GM12878 (cell line): ENCODE results near the gene ZNF662. TPM values are rescaled to one million over a fixed set of nuclear protein-coding genes. Genes with fewer than 3 reads are reported as not detected.

Experiments
- ATAC-seq: fragments of 200-7000 bp; cut with Tn5 transposase; 3 replicates; pipeline ENCODE4 v1.9.1; 2020; ENCODE audit warnings: mild to moderate bottlenecking, moderate library complexity
- BruUV-seq: library from RNA; stranded (reverse); fragments of 400-500 nt; replicated peaks from 2 replicates; lab custom pipeline; 2021; lab: Mats Ljungman, UMichigan
- CTCF ChIA-PET: fragments of 300-600 bp; sonication (Branson Sonifier 250); formaldehyde crosslinking; extraction: SDS; loops from one replicate; lab custom pipeline; 2021; ENCODE audit warnings: inconsistent platforms; lab: Yijun Ruan, JAX
- POLR2A ChIA-PET: fragments of 350-600 bp; formaldehyde crosslinking; extraction: SDS; loops from one replicate; lab custom pipeline; 2021; ENCODE audit warnings: inconsistent platforms; lab: Charles Lee
- RAD21 ChIA-PET: fragments of 300-600 bp; sonication (Branson Sonifier 250); formaldehyde crosslinking; loops from one replicate; lab custom pipeline; 2023; ENCODE audit warnings: antibody characterized with exemption; ENCODE audit not compliant: unreplicated experiment; lab: Charles Lee
- SMC1A ChIA-PET: fragments of 300-600 bp; sonication (Branson Sonifier 250); formaldehyde crosslinking; loops from one replicate; lab custom pipeline; 2023; ENCODE audit not compliant: unreplicated experiment, uncharacterized antibody; lab: Charles Lee
- DNase-seq: peaks from one replicate; pipeline ENCODE4 v3.0.0-alpha.2; 2011; ENCODE audit warnings: low read depth, low spot score
- FAIRE-seq: peaks from 3 replicates; lab custom pipeline; 2011; peaks lifted over from hg19 to GRCh38; lab: Jason Lieb, UNC
- H2AFZ ChIP-seq: 2 replicates; pipeline ENCODE4 v1.6.0; 2011; ENCODE audit warnings: low read depth, low read length, control low read depth; ENCODE audit not compliant: control insufficient read depth
- H3K27ac ChIP-seq: 2 replicates; pipeline ENCODE4 v1.5.1; 2011; ENCODE audit warnings: control low read depth; ENCODE audit not compliant: control insufficient read depth, insufficient read depth
- H3K27me3 ChIP-seq, 2 experiments: replicated peaks in 1 of 2; 2 replicates each; pipeline versions ENCODE4 v1.6.0 to v1.6.1; 2011; ENCODE audit warnings: low read length in 1 of 2; ENCODE audit not compliant: control insufficient read depth in 2 of 2, insufficient read depth in 2 of 2
- H3K36me3 ChIP-seq, 2 experiments: 2 replicates each; pipeline ENCODE4 v1.5.1; 2011; ENCODE audit warnings: low read length in 1 of 2; ENCODE audit not compliant: control insufficient read depth in 2 of 2, insufficient read depth in 2 of 2
- H3K4me1 ChIP-seq: 2 replicates; pipeline ENCODE4 v1.6.1; 2011; ENCODE audit warnings: mild to moderate bottlenecking, low read length, moderate library complexity, mixed read lengths; ENCODE audit not compliant: control insufficient read depth, insufficient read depth
- H3K4me2 ChIP-seq: 2 replicates; pipeline ENCODE4 v1.6.0; 2011; ENCODE audit warnings: control low read depth; ENCODE audit not compliant: control insufficient read depth, insufficient read depth
- H3K4me3 ChIP-seq: fragments of 200-600 bp; sonication (generic); 2 replicates; pipeline ENCODE4 v1.5.1; 2016
- H3K79me2 ChIP-seq: 2 replicates; pipeline ENCODE4 v1.6.0; 2011; ENCODE audit warnings: low read length; ENCODE audit not compliant: control insufficient read depth, insufficient read depth
- H3K9ac ChIP-seq: 2 replicates; pipeline ENCODE4 v1.8.0; 2011; ENCODE audit warnings: low read length, control low read depth, mixed read lengths; ENCODE audit not compliant: control insufficient read depth, insufficient read depth
- H3K9me3 ChIP-seq: replicated peaks from 3 replicates; pipeline ENCODE4 v1.5.1; 2011; ENCODE audit warnings: mild to moderate bottlenecking, low read length; ENCODE audit not compliant: control insufficient read depth, insufficient read depth
- H4K20me1 ChIP-seq: 2 replicates; pipeline ENCODE4 v1.6.0; 2011; ENCODE audit not compliant: control insufficient read depth, insufficient read depth
- CHD4 ChIP-seq: fragments of 200-600 bp; sonication (generic); IDR thresholded peaks from 2 replicates; pipeline ENCODE4 v1.6.1; 2016; ENCODE audit warnings: mild to moderate bottlenecking
- EGR1 ChIP-seq, 2 experiments: IDR thresholded peaks; 1 replicate in 1 of 2; 2 replicates in 1 of 2; pipeline ENCODE4 v1.6.1; 2011 to 2012; ENCODE audit warnings: low read depth in 2 of 2, low read length in 2 of 2, borderline replicate concordance in 1 of 2, mild to moderate bottlenecking in 1 of 2, moderate library complexity in 1 of 2
- FOXK2 ChIP-seq: fragments of 450-650 bp; IDR thresholded peaks from 2 replicates; pipeline ENCODE4 v1.6.1; 2017; ENCODE audit warnings: mild to moderate bottlenecking, moderate library complexity
- IRF4 ChIP-seq: IDR thresholded peaks from 2 replicates; pipeline ENCODE4 v1.6.1; 2011; ENCODE audit warnings: low read depth, low read length
- MYB ChIP-seq: fragments of 150-350 bp; IDR thresholded peaks from 2 replicates; pipeline ENCODE4 v1.6.1; 2014; ENCODE audit warnings: mild to moderate bottlenecking, low read depth, low read length, borderline replicate concordance
- RB1 ChIP-seq: fragments of 450-650 bp; formaldehyde crosslinking; IDR thresholded peaks from 2 replicates; pipeline ENCODE4 v1.6.1; 2017; ENCODE audit warnings: mild to moderate bottlenecking, borderline replicate concordance
- ZZZ3 ChIP-seq: IDR thresholded peaks from 2 replicates; pipeline ENCODE4 v1.6.1; 2011; ENCODE audit warnings: low read depth; ENCODE audit not compliant: control insufficient read depth, insufficient read length
- WGBS: methylation state at CpG from one replicate; pipeline ENCODE4 v1.1.6; 2016; ENCODE audit warnings: low lambda C conversion rate; ENCODE audit not compliant: insufficient replicate concordance, insufficient coverage; ENCODE audit errors: missing lambda C conversion rate; 5-methylcytosine and 5-hydroxymethylcytosine counted together
- in situ Hi-C: fragments of 300-500 bp; cut with MboI; formaldehyde crosslinking; loops from 9 replicates; pipeline ENCODE4 v1.14.3; 2018; ENCODE audit warnings: mixed read lengths
- intact Hi-C: fragments of 100-400 bp; cut with micrococcal nuclease; formaldehyde crosslinking; loops from one replicate; pipeline ENCODE4 v1.14.2; 2022; ENCODE audit not compliant: unreplicated experiment
- polyA plus RNA-seq, 11 experiments: library from polyadenylated mRNA; depleted of rRNA in 4 of 11; unstranded in 6 of 11; stranded (reverse) in 5 of 11; fragments of >200 nt; fragmentation: Nextera tagmentation in 4 of 11; fragmentation: Illumina TruSeq in 1 of 11; extraction: Ambion mirVana in 4 of 11; extraction: Trizol in 1 of 11; gene quantifications; 1 replicate in 1 of 11; 2 replicates in 10 of 11; pipeline versions ENCODE4 v1.2.1 to v1.2.3, GENCODE V29; 2011 to 2016; ENCODE audit warnings: inconsistent platforms in 2 of 11, missing spikeins in 2 of 11, low read depth in 1 of 11
- total RNA-seq, 4 experiments: library from RNA; depleted of rRNA in 3 of 4; stranded (reverse); fragments of >200 nt in 3 of 4; fragmentation: Illumina TruSeq in 1 of 4; extraction: Trizol in 1 of 4; gene quantifications; 2 replicates each; pipeline versions ENCODE4 v1.2.1 to v1.2.3, GENCODE V29; 2013 to 2021
- TF ChIP-seq, protein P1 (sequence below), 3 experiments: IDR thresholded peaks in 2 of 3; conservative IDR thresholded peaks in 1 of 3; 2 replicates each; pipeline ENCODE4 v1.5.1; 2011; ENCODE audit warnings: low read depth in 3 of 3, low read length in 3 of 3, mild to moderate bottlenecking in 3 of 3, control low read depth in 2 of 3, moderate library complexity in 2 of 3, inconsistent platforms in 1 of 3, mixed read lengths in 1 of 3; ENCODE audit not compliant: control insufficient read depth in 2 of 3, insufficient read depth in 1 of 3; ENCODE audit errors: extremely low read depth in 1 of 3

Gene ZNF662
- total and polyA plus RNA-seq, 10 of the 15 experiments (the other 5 are each of a cell fraction or from before 2014, with no cell fraction given) = not detected

DNA sequence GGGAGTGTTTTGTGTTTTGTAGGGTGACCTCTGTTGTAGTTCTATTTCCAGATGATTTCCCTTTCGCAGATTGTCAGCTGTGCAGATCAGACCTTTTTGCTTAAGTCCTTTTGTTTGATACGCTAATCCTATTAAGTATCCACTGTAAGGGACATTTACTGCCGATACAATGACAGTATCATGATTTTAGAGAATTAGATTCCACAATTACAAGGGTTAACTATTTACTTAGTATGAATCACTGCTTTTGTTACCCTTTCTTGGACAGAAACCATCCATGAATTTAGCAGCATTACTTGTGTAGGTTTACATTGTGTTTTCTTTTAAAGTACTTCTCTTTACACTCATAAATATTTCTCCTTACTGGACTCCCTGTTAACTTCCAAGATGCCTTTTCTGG, 31.4 kb downstream of the ZNF662 start:
- no peak for DNase-seq
- no peak overlapping the region for H3K27ac ChIP-seq
- H2AFZ ChIP-seq = no peak overlapping the region
- H3K9me3 ChIP-seq = no peaks in the 10 kb centered on the region
- no peaks in the 10 kb centered on the region for H4K20me1 ChIP-seq
- no peak overlapping the region for H3K9ac ChIP-seq
- no peak overlapping the region for H3K4me3 ChIP-seq
- intact Hi-C loops (no loop called here), in situ Hi-C loops (no loop called here)
- no peaks in the 10 kb centered on the region for H3K36me3 ChIP-seq
- no peak overlapping the region for H3K4me2 ChIP-seq
- no peaks in the 10 kb centered on the region for H3K4me1 ChIP-seq
- no peaks in the 10 kb centered on the region for H3K79me2 ChIP-seq
- ChIA-PET RAD21 (no interaction called here), CTCF (no interaction called here), SMC1A (no interaction called here), POLR2A (no interaction called here)
- 69% methylated on average over 3 of the region's 3 CpGs for WGBS
- TF ChIP-seq FOXK2 (no peak), ZZZ3 (no peak), IRF4 (no peak), EGR1 (IDR thresholded peaks at IDR 0.05; ENCODE audit: borderline replicate concordance in 1 of 2, low read depth in 2 of 2, low read length in 2 of 2) (no peak), MYB (no peak), RB1 (no peak), CHD4 (no peak)
- TF ChIP-seq, protein P1, sequence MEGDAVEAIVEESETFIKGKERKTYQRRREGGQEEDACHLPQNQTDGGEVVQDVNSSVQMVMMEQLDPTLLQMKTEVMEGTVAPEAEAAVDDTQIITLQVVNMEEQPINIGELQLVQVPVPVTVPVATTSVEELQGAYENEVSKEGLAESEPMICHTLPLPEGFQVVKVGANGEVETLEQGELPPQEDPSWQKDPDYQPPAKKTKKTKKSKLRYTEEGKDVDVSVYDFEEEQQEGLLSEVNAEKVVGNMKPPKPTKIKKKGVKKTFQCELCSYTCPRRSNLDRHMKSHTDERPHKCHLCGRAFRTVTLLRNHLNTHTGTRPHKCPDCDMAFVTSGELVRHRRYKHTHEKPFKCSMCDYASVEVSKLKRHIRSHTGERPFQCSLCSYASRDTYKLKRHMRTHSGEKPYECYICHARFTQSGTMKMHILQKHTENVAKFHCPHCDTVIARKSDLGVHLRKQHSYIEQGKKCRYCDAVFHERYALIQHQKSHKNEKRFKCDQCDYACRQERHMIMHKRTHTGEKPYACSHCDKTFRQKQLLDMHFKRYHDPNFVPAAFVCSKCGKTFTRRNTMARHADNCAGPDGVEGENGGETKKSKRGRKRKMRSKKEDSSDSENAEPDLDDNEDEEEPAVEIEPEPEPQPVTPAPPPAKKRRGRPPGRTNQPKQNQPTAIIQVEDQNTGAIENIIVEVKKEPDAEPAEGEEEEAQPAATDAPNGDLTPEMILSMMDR (IDR thresholded peaks at IDR 0.05 in 2 of 3, conservative IDR thresholded peaks at IDR 0.05 in 1 of 3; ENCODE audit: control insufficient read depth in 2 of 3, extremely low read depth in 1 of 3, insufficient read depth in 1 of 3, low read depth in 3 of 3, low read length in 3 of 3) = no peak
- FAIRE-seq = no peak
- no peaks in the 10 kb centered on the region; a peak in 1 of 4 replicates for H3K27me3 ChIP-seq
- no TSS peak for BruUV-seq
- no peak for ATAC-seq
